Right cardiac atrium (tissue), 5 donors: ENCODE data around the gene CYBC1. TPM values are rescaled to one million over a fixed set of nuclear protein-coding genes. Genes with fewer than 3 reads are reported as not detected.

Source experiments
- ATAC-seq, 2 donors: fragments of 200-7000 bp; cut with Tn5 transposase; one replicate each; pipeline versions ENCODE4 v1.8.0 to v1.9.1; 2020; ENCODE audit warnings: moderate library complexity in 2 of 2, mild to moderate bottlenecking in 1 of 2
- DNase-seq, 3 donors: peaks; one replicate each; pipeline ENCODE4 v3.0.0-alpha.2; 2020
- H3K27ac ChIP-seq: one replicate; pipeline ENCODE4 v1.5.1; 2013; ENCODE audit warnings: mild to moderate bottlenecking, low read length, control low read depth, moderate library complexity
- H3K27me3 ChIP-seq: one replicate; pipeline ENCODE4 v1.6.1; 2013; ENCODE audit not compliant: control insufficient read depth, insufficient read depth
- H3K4me1 ChIP-seq: one replicate; pipeline ENCODE4 v1.6.1; 2013; ENCODE audit warnings: low read length; ENCODE audit not compliant: control insufficient read depth, insufficient read depth
- H3K4me3 ChIP-seq: one replicate; pipeline ENCODE4 v1.5.1; 2013; ENCODE audit warnings: low read length, control low read depth
- H3K9me3 ChIP-seq: one replicate; pipeline ENCODE4 v1.6.1; 2013; ENCODE audit warnings: low read length; ENCODE audit not compliant: control insufficient read depth
- WGBS: extraction: QIAGEN DNeasy Blood & Tissue Kit; methylation state at CpG from one replicate; pipeline ENCODE4 v1.1.7; 2013; 5-methylcytosine and 5-hydroxymethylcytosine counted together
- intact Hi-C, 4 donors: fragments of 100-400 bp; cut with DNase I; formaldehyde crosslinking; loops; one replicate each; pipeline versions ENCODE4 v1.11.0 to v1.14.0; 2022 to 2023
- polyA plus RNA-seq: library from polyadenylated mRNA; stranded (reverse); fragments of 200-250 nt; gene quantifications from one replicate; pipeline ENCODE4 v1.2.3, GENCODE V29; 2013
- total RNA-seq, 4 donors: library from RNA; stranded (reverse); fragmentation: NEBNext Ultra II Directional; extraction: Animal tissue kit (Norgen Biotek cat#: 25700); gene quantifications; one replicate each; pipeline ENCODE4 v1.2.1, GENCODE V29; 2021
- donor health status: healthy with polysubstance abuse.
- donor health status: DM: no; HTN: yes; CAD: no.
- donor health status: DM: no; HTN: no; CAD: no.
- donor health status: DM: no; HTN: yes; CAD: no; lungs with severe emphysema.
- donor health status: DM: yes; HTN: yes; CAD: no.

Gene CYBC1
- total and polyA plus RNA-seq, 5 donors: 20.8 to 34.7 (median 32.7) TPM

DNA sequence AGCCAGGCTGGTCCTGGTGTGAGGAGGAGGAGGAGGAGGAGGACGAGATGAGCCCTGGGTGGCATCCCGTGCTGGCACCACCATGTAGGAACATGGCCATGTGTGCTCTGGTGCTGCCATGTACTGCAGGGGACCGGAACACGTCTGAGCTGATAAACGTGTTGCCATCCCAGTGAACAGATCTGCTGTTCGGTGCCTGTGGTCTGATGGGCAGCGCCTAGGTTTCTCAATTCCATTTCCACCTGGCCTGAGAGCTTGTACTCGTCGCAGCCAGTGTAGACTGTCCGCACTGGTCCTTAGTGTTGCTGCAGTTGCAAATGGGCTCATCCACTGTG lies 40.6 kb upstream of the CYBC1 start:
- H3K9me3 ChIP-seq: no peaks in the 10 kb centered on the region
- DNase-seq (peak in 1 of 3 donors; percentile 20), ATAC-seq (no peak)
- H3K4me3 ChIP-seq: no peak overlapping the region
- intact Hi-C loops: no loop called here
- no peak overlapping the region for H3K27ac ChIP-seq
- WGBS: 87% methylated on average over 10 of the region's 10 CpGs
- no peaks in the 10 kb centered on the region for H3K4me1 ChIP-seq
- H3K27me3 ChIP-seq: no peaks in the 10 kb centered on the region

DNA sequence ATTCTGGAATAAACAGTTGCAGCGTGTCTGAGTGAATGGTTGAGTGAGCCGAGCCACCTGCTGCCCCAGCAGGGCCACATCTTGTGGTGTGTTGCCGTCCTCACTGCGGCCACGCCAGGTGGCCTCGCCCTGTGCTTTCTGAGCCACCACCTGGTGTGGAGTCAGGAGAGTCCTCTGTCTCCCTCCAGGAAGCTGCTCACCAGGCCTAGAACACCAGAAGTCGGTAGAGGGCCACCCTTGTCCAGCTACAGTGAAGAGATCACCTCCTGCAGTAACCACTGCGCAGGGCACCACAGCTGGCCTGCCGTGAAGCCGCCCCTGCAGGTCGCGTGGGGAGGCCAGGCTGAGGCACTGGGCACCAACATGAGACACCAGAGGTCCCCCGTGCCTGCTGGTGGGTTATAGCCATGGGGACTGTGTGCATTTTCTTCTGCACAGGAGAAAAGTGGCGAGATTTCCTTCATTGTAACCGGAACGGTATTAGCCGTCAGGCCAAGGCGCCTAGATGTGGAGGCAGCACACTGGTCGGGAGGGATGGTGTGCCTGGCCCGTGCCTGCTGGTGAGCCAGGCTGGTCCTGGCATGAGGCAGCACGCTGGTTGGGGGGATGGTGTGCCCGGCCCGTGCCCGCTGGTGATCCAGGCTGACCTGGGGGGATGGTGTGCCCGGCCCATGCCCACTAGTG lies 40.1 kb upstream of the CYBC1 start:
- Histone ChIP-seq H3K27me3 (no peaks in the 10 kb centered on the region), H3K4me1 (no peaks in the 10 kb centered on the region), H3K9me3 (no peaks in the 10 kb centered on the region), H3K27ac (no peak overlapping the region), H3K4me3 (no peak overlapping the region)
- 90% methylated on average over 25 of the region's 25 CpGs for WGBS
- ATAC-seq: no peak
- intact Hi-C loops: no loop called here
- DNase-seq: peak in 2 of 3 donors; percentile 34 to 41

GRCh38 chr17:82489851-82490511 lies 39.4 kb upstream of the CYBC1 start:
- no peaks in the 10 kb centered on the region for H3K27me3 ChIP-seq
- no peaks in the 10 kb centered on the region for H3K9me3 ChIP-seq
- ATAC-seq: no peak
- no peaks in the 10 kb centered on the region for H3K4me1 ChIP-seq
- 92% methylated on average over 21 of the region's 21 CpGs for WGBS
- no peak overlapping the region for H3K4me3 ChIP-seq
- H3K27ac ChIP-seq: no peak overlapping the region
- peak in 2 of 3 donors; percentile 27 to 38 for DNase-seq
- intact Hi-C loops: no loop called here

DNA sequence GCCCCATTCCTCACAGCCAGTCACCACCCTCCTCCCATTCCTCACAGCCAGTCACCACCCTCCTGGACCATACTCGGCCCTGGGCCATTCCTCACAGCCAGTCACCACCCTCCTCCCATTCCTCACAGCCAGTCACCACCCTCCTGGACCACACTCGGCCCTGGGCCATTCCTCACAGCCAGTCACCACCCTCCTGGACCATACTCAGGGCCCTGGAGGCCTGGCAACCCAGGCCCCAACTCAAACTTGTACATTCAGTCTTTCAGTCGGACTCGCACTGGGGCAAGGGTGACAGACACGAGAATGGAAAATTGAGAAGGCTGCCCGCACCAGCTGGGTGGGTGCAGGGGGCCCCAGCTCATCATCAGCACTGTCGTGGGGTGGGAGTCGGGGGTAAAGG lies 38.6 kb upstream of the CYBC1 start:
- Histone ChIP-seq H3K27ac (peak overlapping the region; percentile 69), H3K4me1 (no peaks in the 10 kb centered on the region), H3K27me3 (no peaks in the 10 kb centered on the region), H3K4me3 (no peak overlapping the region), H3K9me3 (no peaks in the 10 kb centered on the region)
- intact Hi-C loops: no loop called here
- DNase-seq: peak; percentile 82 to 93 (median 92)
- ATAC-seq: peak; percentile 89 to 93
- 55% methylated on average over 8 of the region's 8 CpGs for WGBS

- ATAC-seq: peak; percentile 37 to 45
- DNase-seq: peak in 2 of 3 donors; percentile 72 to 80
- Histone ChIP-seq H3K4me1 (no peaks in the 10 kb centered on the region), H3K9me3 (no peaks in the 10 kb centered on the region), H3K27me3 (no peaks in the 10 kb centered on the region), H3K27ac (no peak overlapping the region), H3K4me3 (no peak overlapping the region)
- 68% methylated on average over 14 of the region's 14 CpGs for WGBS
- intact Hi-C loops: no loop called here
Measured at GRCh38 chr17:82487910-82488309, 37.4 kb upstream of the CYBC1 start.

DNA sequence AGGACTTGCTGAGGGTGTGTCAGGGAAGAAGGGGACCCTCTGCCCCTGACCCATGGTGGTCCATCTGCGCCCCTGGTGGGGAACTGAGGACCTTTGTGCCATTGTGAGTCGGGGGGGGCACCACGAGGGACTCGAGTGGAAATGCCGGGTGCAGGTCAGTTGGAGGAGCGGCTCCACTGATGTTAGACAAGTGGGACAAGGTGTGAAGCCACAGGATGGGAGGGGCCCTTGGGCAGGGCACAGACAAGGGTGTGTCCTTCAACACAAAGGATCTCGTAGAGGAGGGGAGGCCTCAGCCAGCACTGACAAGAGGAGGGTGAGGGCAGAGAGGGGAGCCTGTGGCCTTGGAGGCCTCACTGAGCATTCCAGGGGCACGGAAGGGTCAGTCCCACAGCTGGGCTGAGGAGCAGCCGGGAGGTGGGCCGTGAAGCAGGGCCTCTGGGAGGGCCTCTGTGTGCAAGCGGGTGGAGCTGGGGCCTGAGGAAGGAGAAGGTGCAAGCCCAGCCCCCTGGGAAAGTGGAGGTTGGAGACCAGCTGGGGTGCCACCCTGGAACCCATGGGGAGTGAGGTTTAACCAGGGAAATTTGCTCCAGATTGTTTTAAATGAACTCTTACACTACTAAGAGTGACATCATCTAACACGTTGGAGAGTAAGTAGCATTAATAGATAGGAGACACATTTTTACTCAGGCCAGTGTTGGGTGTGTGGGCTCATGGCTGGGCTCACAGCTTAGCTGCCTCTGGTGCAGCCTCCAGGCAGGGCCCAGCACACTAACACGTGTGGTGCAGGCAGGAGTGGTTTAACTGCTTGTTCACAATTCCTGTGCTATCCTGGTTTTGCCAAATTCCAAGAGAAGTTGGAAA lies 35.9 kb upstream of the CYBC1 start:
- no peaks in the 10 kb centered on the region for H3K9me3 ChIP-seq
- no peaks in the 10 kb centered on the region for H3K27me3 ChIP-seq
- whole genome bisulfite sequencing: 77% methylated on average over 13 of the region's 13 CpGs
- intact Hi-C loops: no loop called here
- ATAC-seq (no peak), DNase-seq (peak in 1 of 3 donors; percentile 50)
- H3K27ac ChIP-seq: no peak overlapping the region
- no peaks in the 10 kb centered on the region for H3K4me1 ChIP-seq
- no peak overlapping the region for H3K4me3 ChIP-seq

DNA sequence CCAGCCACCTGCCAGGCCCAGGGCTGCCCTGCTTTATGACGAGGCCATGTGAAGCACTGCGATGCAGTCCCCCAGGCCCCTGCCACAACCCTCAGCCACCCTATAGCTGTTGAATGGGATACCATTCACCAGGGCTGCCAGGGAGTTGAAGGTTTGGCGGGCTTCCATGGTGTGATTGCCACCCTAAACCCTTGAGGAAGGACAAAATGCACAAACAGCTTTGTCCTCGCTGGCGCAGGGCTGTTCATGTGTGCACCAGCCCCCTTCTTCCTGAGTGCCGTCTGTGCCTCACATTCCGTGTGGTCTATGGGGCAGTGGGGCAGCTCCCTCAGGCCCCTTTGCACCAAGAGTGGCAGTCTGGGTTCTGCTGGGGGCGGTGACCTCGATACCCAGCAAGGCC lies 33.3 kb upstream of the CYBC1 start:
- peak in 1 of 2 donors; percentile 37 for ATAC-seq

GRCh38 chr17:82483204-82483660 lies 32.7 kb upstream of the CYBC1 start:
- DNase-seq (peak in 2 of 3 donors; percentile 4 to 21), ATAC-seq (no peak)
- Histone ChIP-seq H3K4me1 (no peaks in the 10 kb centered on the region), H3K27me3 (no peaks in the 10 kb centered on the region), H3K9me3 (no peaks in the 10 kb centered on the region), H3K4me3 (no peak overlapping the region), H3K27ac (no peak overlapping the region)
- whole genome bisulfite sequencing: 92% methylated on average over 6 of the region's 6 CpGs
- intact Hi-C loops: no loop called here

More for the DNA sequence above, 33.3 kb upstream of the CYBC1 start:
- Histone ChIP-seq H3K27me3 (no peaks in the 10 kb centered on the region), H3K27ac (no peak overlapping the region), H3K4me3 (no peak overlapping the region), H3K9me3 (no peaks in the 10 kb centered on the region), H3K4me1 (no peaks in the 10 kb centered on the region)
- WGBS: 79% methylated on average over 9 of the region's 9 CpGs
- intact Hi-C loops: no loop called here
- DNase-seq: peak in 1 of 3 donors; percentile 60

DNA sequence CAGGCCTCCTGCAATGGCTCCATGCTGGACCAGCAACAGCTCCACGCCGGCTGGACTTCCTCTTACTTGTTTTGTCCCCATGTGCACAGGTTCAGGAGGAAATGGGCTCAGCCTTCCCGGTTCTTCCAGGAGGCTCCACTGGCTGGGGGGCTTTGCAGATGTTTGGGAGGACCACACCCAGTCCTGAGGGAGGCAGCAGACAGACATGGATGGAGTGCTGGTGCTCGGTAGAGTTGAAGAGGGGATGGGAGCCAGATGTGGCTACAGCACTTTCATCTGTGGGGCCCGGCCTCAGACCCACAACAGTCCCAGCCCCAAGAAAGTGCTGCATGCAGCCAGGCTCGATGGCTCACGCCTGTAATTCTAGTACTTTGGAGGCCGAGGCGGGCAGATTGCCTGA lies 29.8 kb upstream of the CYBC1 start:
- no peak overlapping the region for H3K27ac ChIP-seq
- WGBS: 83% methylated on average over 9 of the region's 9 CpGs
- H3K4me1 ChIP-seq: no peaks in the 10 kb centered on the region
- ATAC-seq: no peak
- H3K9me3 ChIP-seq: no peaks in the 10 kb centered on the region
- DNase-seq: peak in 2 of 3 donors; percentile 24 to 27
- no peak overlapping the region for H3K4me3 ChIP-seq
- intact Hi-C loops: no loop called here
- H3K27me3 ChIP-seq: no peaks in the 10 kb centered on the region

DNA sequence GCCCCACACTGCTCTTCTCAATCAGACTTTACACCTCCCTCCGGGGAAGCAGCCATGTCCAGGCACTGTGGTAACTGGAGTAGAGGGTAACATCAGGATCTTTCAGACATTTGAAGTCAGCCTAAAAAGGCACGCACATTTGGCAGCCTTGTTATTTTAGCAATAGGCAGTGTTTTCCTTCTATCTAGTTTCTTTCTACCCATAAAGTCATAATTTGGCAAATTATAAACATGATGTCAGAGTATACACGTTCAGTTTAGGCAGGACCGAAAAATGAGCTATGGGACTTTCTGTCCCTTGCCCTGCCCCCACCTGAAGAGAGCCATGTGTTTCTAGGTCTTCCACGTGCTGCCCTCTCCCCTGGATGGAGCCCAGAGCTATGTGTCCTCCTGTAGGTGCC lies 29.1 kb upstream of the CYBC1 start:
- no peaks in the 10 kb centered on the region for H3K9me3 ChIP-seq
- peak in 1 of 3 donors; percentile 28 for DNase-seq
- 76% methylated on average over 5 of the region's 5 CpGs for WGBS
- H3K4me1 ChIP-seq: no peaks in the 10 kb centered on the region
- intact Hi-C loops: no loop called here
- H3K4me3 ChIP-seq: no peak overlapping the region
- no peak for ATAC-seq
- no peak overlapping the region for H3K27ac ChIP-seq
- no peaks in the 10 kb centered on the region for H3K27me3 ChIP-seq

DNA sequence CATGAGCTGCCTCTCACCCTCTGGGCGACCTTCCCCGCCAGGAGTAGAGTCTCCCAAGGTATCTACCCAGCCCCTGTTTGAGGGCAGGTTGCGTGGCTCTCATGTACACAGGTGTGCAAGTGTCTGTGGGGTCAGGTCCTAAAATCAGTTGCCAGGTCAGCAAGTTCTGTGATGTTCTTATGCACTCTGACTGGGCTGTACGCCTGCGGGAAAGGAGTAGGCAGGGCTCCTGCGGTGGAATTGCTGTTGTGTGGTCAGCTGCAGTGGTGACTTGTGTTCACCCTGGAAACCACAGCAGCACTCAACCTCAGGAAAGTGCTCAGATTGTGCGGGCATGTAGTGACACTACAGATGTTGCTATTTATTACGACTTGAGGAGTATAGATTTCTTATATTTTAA lies 27.4 kb upstream of the CYBC1 start:
- peak in 1 of 3 donors; percentile 7 for DNase-seq
- no peak for ATAC-seq

More for the DNA sequence above, 27.4 kb upstream of the CYBC1 start:
- Histone ChIP-seq H3K4me1 (no peaks in the 10 kb centered on the region), H3K27ac (no peak overlapping the region), H3K4me3 (no peak overlapping the region), H3K9me3 (no peaks in the 10 kb centered on the region), H3K27me3 (no peaks in the 10 kb centered on the region)
- intact Hi-C loops: no loop called here
- 90% methylated on average over 8 of the region's 8 CpGs for WGBS
